Peyer's patch (tissue), 4 donors: ENCODE measurements around the gene QPRT.

ENCODE experiments used
- POLR2A ChIP-seq, 2 donors: fragments of 450-650 bp; IDR thresholded peaks; one replicate each; pipeline ENCODE4 v1.5.1; 2017; ENCODE audit warnings: antibody characterized with exemption in 2 of 2, mild to moderate bottlenecking in 2 of 2, moderate library complexity in 2 of 2
- TF ChIP-seq, protein P1 (sequence below), 6 experiments: fragments of 450-650 bp in 4 of 6; fragments of 200-600 bp in 2 of 6; sonication (generic) in 1 of 6; IDR thresholded peaks; one replicate each; pipeline ENCODE4 v1.5.1; 2017 to 2019; ENCODE audit warnings: antibody characterized with exemption in 6 of 6, mild to moderate bottlenecking in 3 of 6, moderate library complexity in 1 of 6

GRCh38 chr16:29719063-29719462 lies 40.1 kb downstream of the QPRT start:
- TF ChIP-seq, protein P1, sequence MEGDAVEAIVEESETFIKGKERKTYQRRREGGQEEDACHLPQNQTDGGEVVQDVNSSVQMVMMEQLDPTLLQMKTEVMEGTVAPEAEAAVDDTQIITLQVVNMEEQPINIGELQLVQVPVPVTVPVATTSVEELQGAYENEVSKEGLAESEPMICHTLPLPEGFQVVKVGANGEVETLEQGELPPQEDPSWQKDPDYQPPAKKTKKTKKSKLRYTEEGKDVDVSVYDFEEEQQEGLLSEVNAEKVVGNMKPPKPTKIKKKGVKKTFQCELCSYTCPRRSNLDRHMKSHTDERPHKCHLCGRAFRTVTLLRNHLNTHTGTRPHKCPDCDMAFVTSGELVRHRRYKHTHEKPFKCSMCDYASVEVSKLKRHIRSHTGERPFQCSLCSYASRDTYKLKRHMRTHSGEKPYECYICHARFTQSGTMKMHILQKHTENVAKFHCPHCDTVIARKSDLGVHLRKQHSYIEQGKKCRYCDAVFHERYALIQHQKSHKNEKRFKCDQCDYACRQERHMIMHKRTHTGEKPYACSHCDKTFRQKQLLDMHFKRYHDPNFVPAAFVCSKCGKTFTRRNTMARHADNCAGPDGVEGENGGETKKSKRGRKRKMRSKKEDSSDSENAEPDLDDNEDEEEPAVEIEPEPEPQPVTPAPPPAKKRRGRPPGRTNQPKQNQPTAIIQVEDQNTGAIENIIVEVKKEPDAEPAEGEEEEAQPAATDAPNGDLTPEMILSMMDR (IDR thresholded peaks at IDR 0.05): no peak
- TF ChIP-seq POLR2A (IDR thresholded peaks at IDR 0.05): no peak
